K562 (cell line): ENCODE data around the gene TMEM141. TPM values are rescaled to one million over a fixed set of nuclear protein-coding genes. Genes with fewer than 3 reads are reported as not detected.

Experiments
- ATAC-seq: fragments of 200-7000 bp; cut with Tn5 transposase; 3 replicates; pipeline ENCODE4 v1.9.1; 2020; ENCODE audit warnings: moderate library complexity
- BruUV-seq: library from RNA; stranded (reverse); fragments of 400-500 nt; replicated peaks from 2 replicates; lab custom pipeline; 2021; lab: Mats Ljungman, UMichigan
- CTCF ChIA-PET: fragments of 300-600 bp; formaldehyde crosslinking; extraction: SDS; loops from one replicate; lab custom pipeline; 2021; ENCODE audit warnings: low intra/inter-chr PET ratio; lab: Yijun Ruan, JAX
- POLR2A ChIA-PET: fragments of 300-600, 350-650 bp; sonication (Branson Sonifier 250); formaldehyde crosslinking; extraction: SDS; loops from one replicate; lab custom pipeline; 2021; ENCODE audit warnings: antibody characterized with exemption, inconsistent platforms; lab: Yijun Ruan, JAX
- DNase-seq, 4 experiments: peaks; one replicate each; pipeline versions ENCODE4 v3.0.0 to v3.0.0-alpha.2; 2011 to 2018; ENCODE audit warnings: low spot score in 3 of 4, mixed read lengths in 3 of 4; ENCODE audit errors: extremely low read depth in 1 of 4
- FAIRE-seq: peaks from 2 replicates; lab custom pipeline; 2011; peaks lifted over from hg19 to GRCh38; lab: Jason Lieb, UNC
- H2AFZ ChIP-seq: 2 replicates; pipeline ENCODE4 v1.6.0; 2011; ENCODE audit warnings: low read depth, low read length, control low read depth, inconsistent platforms
- H3K27ac ChIP-seq: fragments of 200-600 bp; 3 replicates; pipeline ENCODE4 v1.8.0; 2011; ENCODE audit warnings: low read depth, mild to moderate bottlenecking, control low read depth, inconsistent platforms, low read length, moderate library complexity, mixed read lengths; ENCODE audit errors: extremely low read depth
- H3K27me3 ChIP-seq, 2 experiments: fragments of 300-600 bp in 1 of 2; 2 replicates in 1 of 2; 3 replicates in 1 of 2; pipeline versions ENCODE4 v1.6.0 to v1.8.0; 2011; ENCODE audit warnings: inconsistent platforms in 2 of 2, low read length in 2 of 2, mild to moderate bottlenecking in 1 of 2, mixed read lengths in 1 of 2, moderate library complexity in 1 of 2; ENCODE audit not compliant: control insufficient read depth in 2 of 2, insufficient read depth in 2 of 2
- H3K36me3 ChIP-seq: fragments of 300-600 bp; 3 replicates; pipeline ENCODE4 v1.8.0; 2011; ENCODE audit warnings: mild to moderate bottlenecking, low read length, inconsistent platforms; ENCODE audit not compliant: control insufficient read depth, insufficient read depth
- H3K4me1 ChIP-seq, 2 experiments: fragments of 200-600 bp in 1 of 2; replicated peaks in 1 of 2; 2 replicates in 1 of 2; 3 replicates in 1 of 2; pipeline versions ENCODE4 v1.5.1 to v1.8.0; 2011; ENCODE audit warnings: inconsistent platforms in 2 of 2, low read length in 2 of 2, mild to moderate bottlenecking in 1 of 2, mixed read lengths in 1 of 2, moderate library complexity in 1 of 2; ENCODE audit not compliant: control insufficient read depth in 2 of 2, insufficient read depth in 2 of 2
- H3K4me2 ChIP-seq: 2 replicates; pipeline ENCODE4 v1.6.1; 2011; ENCODE audit warnings: low read length, control low read depth, inconsistent platforms, mixed read lengths; ENCODE audit not compliant: insufficient read depth
- H3K4me3 ChIP-seq: fragments of 200-600 bp; sonication (generic), shearing (Covaris generic); 2 replicates; pipeline ENCODE4 v1.5.1; 2016; ENCODE audit warnings: control low read depth, inconsistent platforms
- H3K79me2 ChIP-seq: fragments of 200-600 bp; 3 replicates; pipeline ENCODE4 v1.8.0; 2011; ENCODE audit warnings: low read length, inconsistent platforms; ENCODE audit not compliant: control insufficient read depth, insufficient read depth
- H3K9ac ChIP-seq, 2 experiments: 2 replicates each; pipeline versions ENCODE4 v1.6.0 to v1.6.1; 2011; ENCODE audit warnings: low read depth in 2 of 2, low read length in 2 of 2, control low read depth in 1 of 2, inconsistent platforms in 1 of 2, mild to moderate bottlenecking in 1 of 2, mixed read lengths in 1 of 2; ENCODE audit not compliant: insufficient read depth in 1 of 2
- H3K9me1 ChIP-seq: one replicate; pipeline ENCODE4 v1.6.0; 2011; ENCODE audit warnings: inconsistent platforms, mild to moderate bottlenecking, low read length, moderate library complexity; ENCODE audit not compliant: control insufficient read depth, insufficient read depth
- H3K9me3 ChIP-seq: replicated peaks from 2 replicates; pipeline ENCODE4 v1.5.1; 2011; ENCODE audit warnings: low read depth, low read length, inconsistent platforms; ENCODE audit not compliant: control insufficient read depth, insufficient read depth
- H4K20me1 ChIP-seq: replicated peaks from 2 replicates; pipeline ENCODE4 v1.6.1; 2011; ENCODE audit warnings: low read length, inconsistent platforms, mixed read lengths; ENCODE audit not compliant: control insufficient read depth, insufficient read depth
- E2F4 ChIP-seq: sonication (generic); formaldehyde crosslinking; IDR thresholded peaks from 2 replicates; pipeline ENCODE4 v1.8.0; 2022; ENCODE audit warnings: mild to moderate bottlenecking, low read depth, missing genetic modification reagents
- KDM4B ChIP-seq, 2 experiments: fragments of 450-650 bp in 1 of 2; sonication (generic) in 1 of 2; IDR thresholded peaks; 2 replicates each; pipeline ENCODE4 v1.6.1; 2016 to 2017; ENCODE audit warnings: borderline replicate concordance in 2 of 2, antibody characterized with exemption in 1 of 2, low read depth in 1 of 2, mild to moderate bottlenecking in 1 of 2
- KLF13 ChIP-seq: fragments of 450-650 bp; IDR thresholded peaks from 2 replicates; pipeline ENCODE4 v1.6.1; 2016; ENCODE audit warnings: missing genetic modification characterization, low read depth, mild to moderate bottlenecking, missing compliant biosample characterization, moderate library complexity, borderline replicate concordance
- MNT ChIP-seq, 2 experiments: fragments of 450-650 bp; conservative IDR thresholded peaks; 2 replicates each; pipeline ENCODE4 v1.6.1; 2017; ENCODE audit warnings: mild to moderate bottlenecking in 2 of 2, moderate library complexity in 2 of 2
- RBM17 ChIP-seq: fragments of 200-400 bp; formaldehyde crosslinking; IDR thresholded peaks from 2 replicates; pipeline ENCODE4 v1.6.1; 2017; ENCODE audit warnings: low read depth, mild to moderate bottlenecking, low read length, borderline replicate concordance
- ZNF133 ChIP-seq: fragments of 250-450 bp; sonication (Bioruptor Pico); IDR thresholded peaks from 2 replicates; pipeline ENCODE4 v1.4.0; 2020; ENCODE audit warnings: mild to moderate bottlenecking
- ZNF174 ChIP-seq: fragments of 250-450 bp; sonication (Bioruptor Pico); IDR thresholded peaks from 2 replicates; pipeline ENCODE4 v1.4.0; 2020; ENCODE audit warnings: mild to moderate bottlenecking
- ZNF239 ChIP-seq: fragments of 250-450 bp; sonication (Bioruptor Pico); IDR thresholded peaks from 2 replicates; pipeline ENCODE4 v1.4.0; 2020; ENCODE audit warnings: mild to moderate bottlenecking
- WGBS: fragments of 100-300 bp; shearing (Covaris generic); methylation state at CpG from one replicate; pipeline ENCODE4 v1.1.6; 2016; ENCODE audit warnings: low coverage, mixed read lengths; ENCODE audit not compliant: insufficient coverage; ENCODE audit errors: missing lambda C conversion rate; 5-methylcytosine and 5-hydroxymethylcytosine counted together
- in situ Hi-C: fragments of 300-500 bp; cut with MboI; formaldehyde crosslinking; loops from 4 replicates; pipeline ENCODE4 v1.15.0; 2018; ENCODE audit warnings: inconsistent platforms, mixed read lengths
- intact Hi-C: fragments of 100-400 bp; cut with micrococcal nuclease; formaldehyde crosslinking; loops from 2 replicates; pipeline ENCODE4 v1.14.2; 2022
- polyA plus RNA-seq, 8 experiments: library from polyadenylated mRNA; depleted of rRNA in 4 of 8; stranded (reverse) in 5 of 8; unstranded in 3 of 8; fragments of >200 nt; fragmentation: Nextera tagmentation in 2 of 8; fragmentation: Illumina TruSeq in 1 of 8; extraction: Ambion mirVana in 2 of 8; extraction: Trizol in 1 of 8; gene quantifications; 2 replicates each; pipeline versions ENCODE4 v1.2.1 to v1.2.3, GENCODE V29; 2011 to 2014; ENCODE audit warnings: inconsistent platforms in 1 of 8, missing spikeins in 1 of 8
- total RNA-seq, 7 experiments: library from RNA; depleted of rRNA in 6 of 7; stranded (reverse); fragments of >200 nt in 6 of 7; fragmentation: Illumina TruSeq in 2 of 7; extraction: Trizol in 2 of 7; gene quantifications; 2 replicates each; pipeline versions ENCODE4 v1.2.1 to v1.2.3, GENCODE V29; 2011 to 2021; ENCODE audit warnings: low replicate concordance in 1 of 7
- TF ChIP-seq, protein P1 (sequence below): IDR thresholded peaks from 2 replicates; pipeline ENCODE4 v1.6.1; 2016; ENCODE audit warnings: missing genetic modification characterization, missing compliant biosample characterization

Gene TMEM141
- total and polyA plus RNA-seq, 9 of the 15 experiments (the other 6 are each of a cell fraction or from before 2014, with no cell fraction given): 21.5 to 123 (median 74.8) TPM

- TF ChIP-seq E2F4 (CRISPR knock-in tag): no peak
Observed at GRCh38 chr9:136839229-136840139, 48.3 kb downstream of the TMEM141 start (continued).

- H3K36me3 ChIP-seq: peaks cover 54% of the 10 kb centered on the region; the same call in 2 of the 3 replicates
- DNase-seq (peak; percentile 74 to 83 (median 78)), ATAC-seq (peak; percentile 62), FAIRE-seq (peak; percentile 72)
- CTCF ChIA-PET: no interaction called here
- no peaks in the 10 kb centered on the region for H3K79me2 ChIP-seq
- intact Hi-C loops: loop anchor here (2.0 kb wide), 1 partner anchor 54 kb away; no protein-coding TSS in a partner anchor
- no peak overlapping the region for H2AFZ ChIP-seq
- no peak overlapping the region for H3K4me3 ChIP-seq
- BruUV-seq: TSS peak; percentile 84
- no peaks in the 10 kb centered on the region for H3K9me3 ChIP-seq
- peaks cover 17% of the 10 kb centered on the region for H4K20me1 ChIP-seq
- peak overlapping the region; percentile 28; the same call in 2 of the 3 replicates for H3K27ac ChIP-seq
- POLR2A ChIA-PET: interaction anchor here (0.6 to 2.6 kb wide), 10 partner anchors 8 to 182 kb away, joined by 3 to 10 read pairs (median 3); partner anchors contain the start of gene TMEM141
- peak overlapping the region in 1 of 2 experiments; percentile 75; a peak in 3 of 4 replicates for H3K9ac ChIP-seq
- no peaks in the 10 kb centered on the region for H3K9me1 ChIP-seq
- no peak overlapping the region; the same call in 1 of the 2 replicates for H3K4me2 ChIP-seq
- 39% methylated on average over 15 of the region's 32 CpGs for WGBS
- in situ Hi-C loops: no loop called here
- no peaks in the 10 kb centered on the region for H3K27me3 ChIP-seq
- peaks cover 12 to 92% of the 10 kb centered on the region in 2 experiments for H3K4me1 ChIP-seq
- TF ChIP-seq RBM17 (no peak), ZNF239 (CRISPR knock-in tag) (no peak), ZNF174 (no peak), KLF13 (tag) (peak; percentile 58; the same call in 1 of the 2 replicates), ZNF133 (CRISPR knock-in tag) (no peak), MNT (conservative IDR thresholded peaks at IDR 0.05) (0 out of 4 replicates have a peak, but pooled peaks of 1 of the 2 experiments have one; percentile 37), KDM4B (IDR thresholded peaks at IDR 0.05; ENCODE audit: borderline replicate concordance in 2 of 2, low read depth in 1 of 2) (no peak)
- TF ChIP-seq, protein P1, sequence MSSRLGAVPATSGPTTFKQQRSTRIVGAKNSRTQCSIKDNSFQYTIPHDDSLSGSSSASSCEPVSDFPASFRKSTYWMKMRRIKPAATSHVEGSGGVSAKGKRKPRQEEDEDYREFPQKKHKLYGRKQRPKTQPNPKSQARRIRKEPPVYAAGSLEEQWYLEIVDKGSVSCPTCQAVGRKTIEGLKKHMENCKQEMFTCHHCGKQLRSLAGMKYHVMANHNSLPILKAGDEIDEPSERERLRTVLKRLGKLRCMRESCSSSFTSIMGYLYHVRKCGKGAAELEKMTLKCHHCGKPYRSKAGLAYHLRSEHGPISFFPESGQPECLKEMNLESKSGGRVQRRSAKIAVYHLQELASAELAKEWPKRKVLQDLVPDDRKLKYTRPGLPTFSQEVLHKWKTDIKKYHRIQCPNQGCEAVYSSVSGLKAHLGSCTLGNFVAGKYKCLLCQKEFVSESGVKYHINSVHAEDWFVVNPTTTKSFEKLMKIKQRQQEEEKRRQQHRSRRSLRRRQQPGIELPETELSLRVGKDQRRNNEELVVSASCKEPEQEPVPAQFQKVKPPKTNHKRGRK (tag): no peak
Observed at GRCh38 chr9:136840140-136840876, 49.2 kb downstream of the TMEM141 start.
